Esophagus muscularis mucosa (tissue), 4 donors: ENCODE results near the gene SFR1.

Experiments used
- CTCF ChIP-seq, 3 experiments: fragments of 200-600 bp in 2 of 3; fragments of 450-650 bp in 1 of 3; sonication (generic) in 2 of 3; IDR thresholded peaks; one replicate each; pipeline ENCODE4 v1.5.1; 2017 to 2019; ENCODE audit warnings: antibody characterized with exemption in 3 of 3, mild to moderate bottlenecking in 2 of 3, moderate library complexity in 1 of 3
- EP300 ChIP-seq: sonication (generic); formaldehyde crosslinking; IDR thresholded peaks from one replicate; pipeline ENCODE4 v1.6.1; 2017; ENCODE audit warnings: antibody characterized with exemption
- POLR2A ChIP-seq: fragments of 450-650 bp; IDR thresholded peaks from one replicate; pipeline ENCODE4 v1.6.1; 2017; ENCODE audit warnings: antibody characterized with exemption, moderate library complexity, mild to moderate bottlenecking, low read depth
- POLR2AphosphoS5 ChIP-seq, 2 donors: sonication (generic); formaldehyde crosslinking; IDR thresholded peaks; one replicate each; pipeline ENCODE4 v1.6.1; 2017; ENCODE audit warnings: antibody characterized with exemption in 2 of 2

GRCh38 chr10:104120512-104120902 lies 1.5 kb upstream of the SFR1 start:
- TF ChIP-seq CTCF (IDR thresholded peaks at IDR 0.05) (no peak), EP300 (no peak), POLR2A (peak; percentile 7), POLR2AphosphoS5 (IDR thresholded peaks at IDR 0.05) (no peak)
